Measurements from ENCODE around the gene GPA33.

GPA33 gene

DNA sequence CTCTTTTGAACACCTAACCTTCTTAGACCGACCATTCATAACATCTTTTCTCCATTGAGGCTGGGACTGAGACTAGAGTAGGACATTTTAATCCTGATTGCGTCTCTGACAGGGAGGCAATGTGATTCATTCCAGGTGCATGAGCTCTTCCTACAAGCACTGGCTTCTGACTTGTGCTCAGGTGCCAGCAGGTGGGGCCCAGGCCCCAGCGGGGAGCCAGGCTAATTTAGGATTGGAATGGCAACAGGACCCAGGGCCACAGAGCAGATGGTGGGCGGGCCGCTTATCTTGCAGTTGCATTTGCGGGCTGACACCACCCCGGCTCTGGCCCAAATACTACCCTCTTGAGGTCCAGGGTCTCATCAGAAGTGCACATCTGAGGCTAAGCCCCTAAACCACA, 4.1 kb downstream of the GPA33 start:
- no peak for DNase-seq (ENCODE audit: low spot score)

DNA sequence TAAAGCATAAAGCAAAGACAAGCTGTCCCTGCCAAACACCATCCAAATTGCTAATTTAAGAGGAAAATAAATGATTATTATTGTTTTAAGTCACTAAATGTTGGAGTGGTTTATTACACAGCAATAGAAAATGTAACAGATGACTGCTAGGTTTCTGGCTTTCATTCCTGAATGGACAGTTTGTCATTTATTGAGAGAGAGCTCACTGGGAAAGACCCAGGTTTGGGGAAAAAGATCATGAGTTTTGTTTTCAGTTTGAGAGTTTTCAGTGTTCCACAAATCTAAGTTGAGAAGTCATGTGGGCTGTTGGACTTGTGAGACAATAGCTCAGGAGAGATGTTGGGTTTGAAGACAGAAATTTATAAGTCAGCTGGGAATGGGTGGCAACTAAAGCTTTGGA, 5.4 kb downstream of the GPA33 start:
- DNase-seq (ENCODE audit: low spot score), result no peak

DNA sequence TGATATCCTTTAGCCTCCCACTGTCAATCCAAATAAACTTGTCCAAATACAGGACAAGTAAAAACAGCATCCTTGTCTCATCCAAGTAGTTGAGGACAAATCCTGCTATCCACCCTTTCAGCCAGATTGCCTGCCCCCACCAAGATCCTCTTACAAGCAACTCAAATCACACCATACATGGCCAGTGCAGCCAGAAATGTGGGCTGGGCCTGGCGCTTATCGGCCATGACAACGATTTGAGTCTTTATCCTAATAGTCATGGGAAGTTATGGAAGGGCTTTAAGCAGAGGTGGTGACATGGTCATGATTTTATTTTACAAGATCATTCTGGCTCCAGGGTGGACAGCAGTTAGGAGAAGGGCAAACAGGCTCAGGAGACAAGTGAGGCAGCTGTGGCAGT, 6.3 kb downstream of the GPA33 start:
- DNase-seq (ENCODE audit: low spot score), result no peak

DNA sequence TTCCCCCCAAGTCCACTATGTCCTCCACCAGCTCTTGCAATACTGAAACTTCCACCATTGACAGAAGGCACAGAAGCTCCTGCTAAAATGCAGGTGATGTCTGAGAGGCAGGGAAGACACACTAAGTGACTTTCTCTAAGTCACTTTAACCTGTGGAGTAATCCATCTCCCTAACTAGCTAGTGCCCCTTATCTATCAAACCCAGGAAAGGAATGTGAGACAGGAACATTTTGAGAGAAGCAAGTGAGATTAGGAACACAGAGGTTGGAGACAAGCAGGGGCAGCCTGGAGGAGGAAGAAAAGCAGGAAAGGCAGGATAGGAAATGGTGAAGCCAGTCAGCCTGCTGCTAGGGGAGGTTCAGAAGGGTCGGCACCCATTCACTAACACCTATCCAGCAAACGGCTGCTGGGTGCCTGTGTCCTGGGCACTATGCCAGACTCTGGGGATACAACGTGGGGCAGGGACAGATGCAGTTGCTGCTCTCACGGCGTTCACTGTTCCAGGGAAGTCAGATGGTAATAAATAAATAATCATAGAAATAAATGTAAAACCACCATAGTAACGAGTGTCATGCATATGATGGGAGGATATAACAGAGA, 7.0 kb downstream of the GPA33 start:
- DNase-seq (ENCODE audit: low spot score), result no peak

DNA sequence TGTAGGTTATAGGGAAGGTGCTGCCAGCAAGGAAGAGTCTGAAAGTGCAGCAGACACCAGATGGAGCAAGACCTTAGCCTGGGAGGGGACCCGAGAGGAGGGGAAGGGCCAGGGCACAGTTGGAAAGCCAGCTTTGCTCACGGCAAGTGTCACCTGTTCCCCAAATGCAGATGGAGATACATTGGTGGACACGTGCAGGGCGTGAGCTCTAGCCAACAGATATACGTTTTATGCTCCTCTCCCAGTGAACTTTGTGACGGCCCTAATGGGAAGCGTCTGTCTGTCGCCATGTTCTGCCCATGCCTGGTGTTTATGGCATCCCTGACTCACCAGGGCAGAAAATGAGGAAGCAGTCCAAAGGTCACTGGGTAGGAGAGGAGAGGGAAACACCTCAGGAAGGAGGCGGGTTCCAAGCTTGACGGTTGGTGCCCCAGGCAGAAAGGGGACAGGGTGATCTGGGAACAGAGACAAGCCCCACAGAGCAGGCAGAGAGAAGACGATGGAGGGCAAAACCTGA, 7.6 kb downstream of the GPA33 start:
- no peak for DNase-seq (ENCODE audit: low spot score)

DNA sequence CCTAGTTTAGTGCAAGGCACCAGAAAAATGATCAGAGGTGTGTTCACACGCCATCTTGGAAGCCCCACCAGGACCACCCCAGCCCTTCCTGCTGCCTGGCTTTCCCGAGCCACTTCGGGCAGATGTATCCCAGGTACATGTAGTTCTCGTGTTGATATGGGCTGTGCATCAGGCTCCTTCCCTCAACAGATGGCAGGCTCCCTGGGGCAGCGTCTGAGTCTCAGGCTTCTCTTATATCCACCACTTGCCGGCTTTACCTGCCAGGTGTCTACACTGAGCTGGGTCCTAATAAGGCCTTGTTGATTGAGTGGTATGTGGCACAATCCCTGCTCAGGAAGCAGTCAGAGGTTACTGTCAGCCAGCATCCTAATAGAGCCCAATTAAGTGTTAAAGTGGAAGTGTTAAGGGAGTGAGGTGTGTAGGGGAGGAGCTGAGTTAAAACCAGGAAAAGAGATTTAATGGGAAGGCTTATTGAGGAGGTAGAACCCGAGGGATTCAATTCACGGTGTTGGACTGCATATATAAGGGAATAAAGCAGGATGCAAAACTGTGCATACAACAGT, 8.5 kb downstream of the GPA33 start:
- DNase-seq (ENCODE audit: low spot score), result no peak

DNA sequence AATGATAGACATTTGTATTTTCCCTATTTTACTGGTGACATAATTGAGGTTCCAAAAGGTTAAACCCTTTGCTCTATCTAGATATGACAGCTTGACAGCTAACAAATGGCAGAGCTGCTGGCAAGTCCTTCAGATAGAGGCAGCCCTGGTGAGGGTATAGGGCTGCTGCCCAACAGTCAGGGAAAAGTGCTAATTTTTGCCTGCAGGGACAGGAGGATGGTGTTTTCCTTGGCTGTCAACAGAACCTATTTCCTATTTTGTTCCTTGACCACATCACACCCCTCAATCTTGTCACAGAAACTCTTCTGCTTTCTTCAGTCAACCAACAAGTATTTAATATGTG, 12.3 kb downstream of the GPA33 start:
- DNase-seq (ENCODE audit: low spot score), result no peak

DNA sequence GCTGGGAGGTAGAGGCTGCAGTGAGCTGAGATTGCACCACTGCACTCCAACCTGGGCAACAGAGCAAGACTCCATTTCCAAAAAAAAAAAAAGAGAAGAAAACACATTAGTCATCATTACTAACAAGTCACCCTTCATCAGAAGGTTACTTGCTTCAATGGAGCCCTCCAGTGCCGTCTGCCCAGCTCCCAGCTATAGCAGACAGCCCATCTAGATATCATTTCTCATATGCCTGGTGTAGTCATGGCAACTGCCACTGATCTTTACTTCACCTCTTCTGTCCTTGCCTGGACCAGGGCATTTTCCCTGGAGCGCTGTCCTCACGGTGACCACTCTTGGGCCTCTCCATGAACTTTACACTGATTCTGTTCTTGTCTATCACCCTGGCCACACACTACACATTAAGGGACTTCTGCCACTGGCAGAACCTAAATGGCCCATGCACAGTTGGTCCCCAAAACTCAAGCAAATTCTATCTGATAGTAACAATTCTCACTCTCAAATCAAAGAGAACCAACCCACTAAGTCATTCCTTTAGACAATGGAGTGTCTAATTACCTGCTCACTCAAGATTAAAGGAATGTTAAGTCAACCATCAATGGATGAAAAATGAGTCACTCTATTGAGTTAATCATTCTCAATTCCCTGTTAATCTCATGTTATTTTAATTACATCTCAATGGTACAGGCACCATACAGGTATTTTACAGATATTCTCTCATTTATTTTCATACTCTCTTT, 12.9 kb downstream of the GPA33 start:
- DNase-seq (ENCODE audit: low spot score), result no peak

DNA sequence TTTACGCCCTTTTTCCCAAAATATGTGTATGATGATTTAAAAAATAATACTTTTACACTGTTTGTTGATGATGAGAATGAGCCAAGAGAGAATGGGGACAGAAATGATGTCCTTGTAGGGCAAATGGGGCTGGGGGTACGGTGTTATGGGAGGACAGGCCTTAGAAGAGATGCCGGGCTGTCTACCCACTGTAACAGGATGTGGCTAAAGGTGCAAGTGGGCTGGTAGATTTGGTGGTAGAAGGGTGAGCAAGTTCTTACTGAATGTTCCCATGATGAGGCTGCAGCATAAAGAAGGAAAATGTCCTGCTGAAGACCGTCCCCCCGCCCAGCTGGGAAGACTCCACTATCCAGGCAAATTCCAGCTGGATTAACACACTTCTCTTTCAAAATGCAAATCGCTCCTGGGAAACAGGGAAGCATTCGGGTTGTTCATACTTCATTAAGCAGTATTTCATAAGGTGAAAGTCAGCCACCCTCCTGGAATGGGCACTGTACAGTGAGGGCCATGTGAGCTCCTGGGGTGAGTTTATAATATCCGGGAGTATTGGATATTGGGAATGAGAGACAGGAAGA, 14.0 kb downstream of the GPA33 start:
- DNase-seq (ENCODE audit: low spot score), result peak; percentile 8

DNA sequence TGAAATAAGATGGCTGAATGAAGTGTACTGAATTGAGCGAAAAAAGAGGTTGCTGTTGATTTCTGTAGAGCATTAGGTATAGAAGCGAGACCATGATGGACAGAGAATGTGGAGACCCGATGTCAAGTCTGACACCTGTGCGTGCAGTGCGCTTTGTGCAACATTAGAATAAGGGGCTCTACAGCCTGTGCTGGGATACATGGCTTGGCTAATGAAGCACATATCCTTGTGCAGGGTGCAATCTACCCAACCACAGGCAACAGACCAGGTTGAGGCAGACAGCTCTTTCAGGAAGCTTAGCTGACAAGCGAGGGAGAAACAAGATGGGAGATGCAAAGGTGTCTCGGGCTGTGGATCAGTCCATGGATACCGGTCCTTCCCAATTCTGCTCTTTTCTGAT, 18.9 kb downstream of the GPA33 start:
- DNase-seq (ENCODE audit: low spot score), result no peak

DNA sequence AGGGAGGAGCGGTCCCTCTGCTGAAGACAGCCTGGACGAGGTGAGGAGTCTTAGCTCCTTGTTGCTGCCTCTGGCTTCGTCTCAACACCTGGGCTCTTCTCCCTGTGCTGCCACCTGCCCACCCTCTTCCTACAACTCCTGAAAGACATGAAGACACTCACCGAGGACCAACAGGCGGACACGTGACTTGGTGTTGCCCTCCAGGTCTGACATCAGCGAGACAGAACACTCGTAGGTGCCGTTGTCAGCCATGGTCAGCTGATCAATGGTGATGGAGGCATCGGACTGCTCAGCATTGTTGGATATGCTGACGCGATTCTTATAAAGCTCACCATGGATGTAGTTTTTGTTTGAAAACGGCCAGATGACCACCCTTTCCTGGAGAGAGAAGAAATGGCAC, 21.4 kb downstream of the GPA33 start:
- no peak for DNase-seq (ENCODE audit: low spot score)

DNA sequence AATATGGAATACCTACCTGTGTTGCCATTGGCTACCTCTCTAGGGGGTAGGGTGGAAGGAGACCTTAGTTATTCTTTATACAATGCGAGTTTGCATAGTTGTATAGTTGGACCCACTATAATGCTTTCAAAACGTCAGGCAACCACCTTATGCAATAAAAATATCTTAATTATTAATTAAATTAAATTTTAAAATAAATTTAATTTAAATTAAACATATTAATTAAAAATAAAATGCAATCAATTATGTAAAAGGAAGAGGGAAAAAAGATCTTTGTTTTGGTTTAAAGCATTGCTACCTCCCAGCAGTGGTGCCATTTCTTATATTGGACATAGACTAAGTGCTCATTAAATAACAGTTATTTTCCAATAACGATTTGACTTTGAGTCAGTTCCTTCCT, 22.3 kb downstream of the GPA33 start:
- no peak for DNase-seq (ENCODE audit: low spot score)

DNA sequence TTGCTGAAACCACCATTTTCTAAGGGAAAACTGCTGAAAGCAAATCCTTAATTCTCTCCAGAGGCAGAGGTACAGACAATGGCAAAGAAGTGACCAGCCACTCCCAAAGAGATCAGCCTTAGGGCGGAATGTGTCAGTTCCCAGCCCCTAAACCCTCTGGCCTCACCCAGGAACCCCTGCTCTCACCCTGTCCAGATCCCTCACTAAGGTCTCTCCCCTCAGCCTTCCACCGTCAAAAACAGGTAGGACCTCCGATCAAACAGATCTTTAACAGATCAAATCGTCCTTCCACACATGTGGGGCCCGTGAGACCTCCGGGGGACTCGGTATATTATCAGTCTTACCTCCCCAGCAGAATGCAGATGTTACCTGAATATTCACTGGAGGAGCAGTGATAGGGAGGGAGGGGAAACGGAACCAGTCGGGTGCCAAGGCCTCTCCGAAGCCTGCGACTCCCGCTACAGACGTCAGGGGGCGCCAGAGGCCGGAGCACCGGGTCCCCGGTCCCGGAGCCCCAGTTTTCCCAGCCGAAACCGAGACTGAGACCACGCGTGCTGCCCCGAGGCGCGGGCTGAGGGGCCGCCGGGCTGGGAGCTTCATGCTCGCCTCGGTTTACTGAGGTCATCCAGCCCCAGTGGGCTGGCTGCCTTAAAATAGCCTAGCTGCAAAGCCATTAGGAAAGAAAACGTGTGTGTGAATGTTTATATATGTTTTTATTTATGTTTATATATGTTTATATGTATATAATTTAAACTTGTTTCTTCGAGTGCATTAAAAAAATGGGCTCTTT, 23.6 kb downstream of the GPA33 start:
- peak; percentile 80 for DNase-seq (ENCODE audit: low spot score)

DNA sequence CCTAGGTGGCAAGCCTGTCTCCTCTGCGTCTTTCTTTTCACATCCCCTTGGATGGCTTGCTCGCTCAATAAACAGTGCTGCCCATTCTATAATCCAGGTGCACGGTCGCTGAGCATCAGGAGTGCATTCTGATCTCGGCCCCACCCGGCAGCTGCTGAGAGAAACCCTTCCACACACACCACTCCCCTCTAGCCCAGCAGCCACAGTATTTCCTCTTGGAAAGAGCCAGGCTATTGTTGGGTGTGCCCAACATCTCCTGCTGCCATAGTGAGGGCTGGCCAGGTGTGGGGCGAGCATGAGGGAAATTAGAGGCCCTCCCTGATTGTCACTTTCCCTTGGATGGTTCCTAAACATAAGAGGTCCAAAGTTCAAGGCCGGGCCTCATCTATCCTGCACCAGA, 24.7 kb downstream of the GPA33 start:
- no peak for DNase-seq (ENCODE audit: low spot score)

DNA sequence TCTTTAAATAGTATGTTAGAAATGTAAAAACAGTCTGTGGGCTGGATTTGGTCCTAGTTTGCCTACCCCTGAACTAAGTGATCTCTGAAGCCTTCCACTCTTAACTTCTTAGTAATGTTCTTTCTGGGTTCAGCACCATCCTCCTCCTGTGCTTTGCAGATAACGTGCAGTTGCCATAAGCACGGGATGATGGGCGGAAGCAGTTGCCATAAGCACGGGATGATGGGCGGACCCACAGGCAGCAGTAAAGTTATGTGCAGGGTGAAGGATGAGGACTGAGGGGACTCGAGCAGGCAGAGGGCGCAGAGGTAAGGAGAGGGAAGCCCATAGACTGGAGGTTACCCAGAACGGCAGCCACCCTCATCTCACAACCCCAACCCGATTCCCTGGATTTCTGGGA, 25.6 kb downstream of the GPA33 start:
- no peak for DNase-seq (ENCODE audit: low spot score)

DNA sequence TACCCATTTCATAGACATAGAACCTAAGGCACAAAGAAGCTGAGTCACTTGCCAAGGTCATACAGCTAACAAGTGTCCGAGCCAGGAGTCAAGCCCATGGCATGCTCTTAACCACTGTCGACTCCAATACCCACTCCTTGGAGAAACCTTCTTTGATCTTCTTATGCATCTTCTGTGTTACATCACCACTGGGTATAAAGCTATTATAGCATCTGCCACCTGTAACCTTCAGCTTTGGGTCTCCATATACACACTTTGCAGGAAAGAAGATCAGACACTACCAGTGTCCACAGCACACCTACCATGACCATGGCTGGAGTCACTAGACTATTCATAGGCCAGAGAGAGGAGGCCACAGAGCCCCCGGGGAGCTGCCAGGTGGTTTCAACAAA, 29.1 kb downstream of the GPA33 start:
- DNase-seq (ENCODE audit: low spot score), result no peak

DNA sequence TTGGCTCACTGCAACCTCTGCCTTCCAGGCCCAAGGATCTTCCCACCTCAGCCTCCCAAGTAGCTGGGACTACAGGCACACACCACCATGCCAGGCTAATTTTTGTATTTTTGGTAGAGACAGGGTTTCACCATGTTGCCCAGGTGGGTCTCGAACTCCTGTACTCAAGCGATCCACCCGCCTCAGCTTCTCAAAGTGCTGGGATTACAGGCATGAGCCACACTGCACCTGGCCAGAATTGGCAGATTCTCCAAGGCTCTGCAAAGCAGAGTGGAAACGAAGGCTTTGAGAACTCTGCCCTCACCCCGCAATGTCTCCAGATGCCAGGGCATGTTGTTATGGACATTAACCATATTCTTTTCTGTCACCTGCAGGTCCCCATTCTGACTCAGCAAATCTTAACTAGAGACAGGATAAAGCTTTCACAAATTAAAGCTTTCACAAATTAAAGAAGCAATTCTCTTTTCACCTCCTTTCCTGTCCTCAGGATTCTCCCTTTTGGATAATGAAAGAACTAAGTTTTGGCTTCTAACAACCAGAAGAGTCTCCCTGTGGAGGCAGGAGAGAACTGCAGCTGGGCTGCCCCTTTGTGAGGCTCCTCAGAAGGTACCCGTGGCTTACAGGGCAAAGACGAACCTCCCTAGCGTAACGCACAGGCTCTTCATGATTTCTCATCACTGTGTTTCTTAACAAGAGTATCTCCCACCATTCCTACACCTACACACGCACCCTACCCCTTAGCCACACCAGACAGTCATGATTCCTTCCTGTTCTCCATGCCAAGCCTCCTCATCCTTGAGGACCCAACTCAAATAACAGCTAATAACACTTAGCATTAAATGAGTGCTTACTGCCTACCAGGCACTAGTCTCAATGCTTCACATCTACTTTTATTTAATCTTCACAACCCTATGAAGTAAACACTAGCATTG, 29.8 kb downstream of the GPA33 start:
- DNase-seq (ENCODE audit: low spot score), result no peak

DNA sequence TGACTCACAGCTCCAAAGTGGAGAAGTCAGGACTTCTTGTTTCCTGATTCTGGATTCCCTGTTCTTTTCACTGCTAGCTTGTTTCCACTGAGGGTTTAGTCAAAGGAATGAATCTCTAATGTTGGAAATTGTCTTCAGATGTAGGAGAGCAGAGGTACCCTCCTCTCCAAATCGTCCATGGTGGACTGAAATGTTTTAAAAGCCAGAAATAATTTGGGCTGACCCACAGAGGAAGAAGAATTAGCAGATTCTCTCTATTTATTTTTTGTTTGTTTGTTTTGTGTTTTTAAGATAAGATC, 30.4 kb downstream of the GPA33 start:
- no peak for DNase-seq (ENCODE audit: low spot score)

DNA sequence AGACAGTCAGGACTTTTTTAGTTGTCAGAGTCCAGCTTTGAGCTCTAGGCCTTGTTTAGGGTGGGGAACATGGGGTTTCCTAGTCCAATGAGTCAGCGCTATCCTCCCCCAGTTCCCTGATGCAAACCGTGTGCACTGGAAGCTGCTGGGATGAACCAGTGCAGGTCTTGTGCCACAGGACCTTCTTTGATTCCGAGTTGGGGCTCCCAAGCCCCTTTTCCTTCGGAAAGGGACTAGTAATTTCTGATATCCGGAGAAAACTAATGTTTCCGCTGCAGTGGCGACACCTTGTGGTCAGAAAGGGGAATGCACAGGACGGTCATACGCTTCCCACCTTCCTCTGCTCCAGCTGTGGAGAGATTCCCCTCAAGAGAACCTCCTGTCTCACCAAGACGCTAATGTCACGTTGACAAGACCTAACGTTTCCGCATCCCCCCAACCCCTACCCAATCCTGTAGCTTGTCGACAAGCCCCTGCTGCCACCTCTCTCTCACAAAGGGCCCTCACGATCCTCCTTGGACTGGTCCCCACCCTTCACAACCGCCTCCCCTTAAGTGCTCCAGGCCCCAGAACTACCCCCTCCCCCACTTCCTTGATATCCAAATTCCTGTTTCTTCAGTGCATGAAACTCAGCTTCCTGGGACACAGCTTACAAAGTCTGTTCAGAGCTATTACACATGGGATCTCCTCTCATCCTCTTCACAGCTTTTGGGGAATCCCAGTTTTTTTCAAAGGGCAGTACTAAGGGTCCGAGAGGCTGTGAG, 30.9 kb downstream of the GPA33 start:
- peak; percentile 73 for DNase-seq (ENCODE audit: low spot score)

DNA sequence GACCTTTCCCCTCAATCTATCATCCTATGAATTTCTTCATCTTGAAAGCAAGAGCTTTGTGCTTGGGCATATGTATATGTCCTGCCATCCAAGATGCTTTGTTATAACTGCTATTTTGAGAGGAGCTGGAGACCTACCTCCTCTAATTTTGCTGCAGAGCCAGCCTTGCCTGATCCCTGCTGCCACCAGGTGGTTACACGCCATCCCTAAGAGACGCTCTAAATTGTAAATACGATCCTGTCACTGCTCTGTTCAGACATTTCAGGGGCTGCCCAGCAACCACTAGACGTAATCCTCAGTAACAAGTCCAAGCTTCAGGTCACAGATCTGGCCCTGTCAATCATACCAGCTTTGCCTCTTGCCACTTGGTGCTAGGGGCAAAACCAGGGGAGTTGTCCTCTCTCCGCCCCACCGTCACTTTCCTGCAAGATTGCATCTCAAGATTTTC, 32.9 kb downstream of the GPA33 start:
- DNase-seq (ENCODE audit: low spot score), result no peak

Data from CD4-positive, alpha-beta T cell treated with Interleukin-2 at 100 ng/mL for 4 hours (primary cell).